ENCODE results near the gene MPDZ.

GRCh38 chr9:13213998-13214397, 65.5 kb downstream of the MPDZ start:
- TF ChIP-seq CTCF (IDR thresholded peaks at IDR 0.05) (no peak), POLR2A (IDR thresholded peaks at IDR 0.05) (no peak)

Measured in thyroid gland (tissue), 4 donors.